H9 (cell line): ENCODE measurements around the gene ALAD. TPM values are rescaled to one million over a fixed set of nuclear protein-coding genes. Genes with fewer than 3 reads are reported as not detected.

Source experiments
- DNase-seq: peaks from one replicate; pipeline ENCODE4 v3.0.0-alpha.2; 2017
- H2AFZ ChIP-seq: one replicate; pipeline ENCODE4 v1.6.1; 2013; ENCODE audit warnings: mild to moderate bottlenecking, low read length, control low read depth, moderate library complexity
- H2AK5ac ChIP-seq: 2 replicates; pipeline ENCODE4 v1.6.1; 2013; ENCODE audit warnings: low read length, control low read depth, mixed read lengths; ENCODE audit not compliant: insufficient read length
- H2BK120ac ChIP-seq: one replicate; pipeline ENCODE4 v1.6.1; 2013; ENCODE audit warnings: low read depth, mild to moderate bottlenecking, low read length, control low read depth, inconsistent platforms; ENCODE audit not compliant: poor library complexity, severe bottlenecking
- H2BK12ac ChIP-seq: 2 replicates; pipeline ENCODE4 v1.6.1; 2013; ENCODE audit warnings: low read length, control low read depth, mixed read lengths, low read depth; ENCODE audit not compliant: insufficient read length
- H2BK15ac ChIP-seq: 2 replicates; pipeline ENCODE4 v1.6.1; 2013; ENCODE audit warnings: low read depth, low read length, control low read depth
- H2BK20ac ChIP-seq: one replicate; pipeline ENCODE4 v1.6.1; 2013; ENCODE audit warnings: low read depth, mild to moderate bottlenecking, low read length, control low read depth, inconsistent platforms; ENCODE audit not compliant: poor library complexity, severe bottlenecking
- H2BK5ac ChIP-seq: 2 replicates; pipeline ENCODE4 v1.6.1; 2013; ENCODE audit warnings: low read length, control low read depth, mixed read lengths; ENCODE audit not compliant: insufficient read length
- H3K14ac ChIP-seq: 2 replicates; pipeline ENCODE4 v1.6.1; 2013; ENCODE audit warnings: low read length, control low read depth; ENCODE audit not compliant: insufficient read depth
- H3K18ac ChIP-seq: 2 replicates; pipeline ENCODE4 v1.6.1; 2013; ENCODE audit warnings: low read depth, mild to moderate bottlenecking, mixed read lengths, low read length, control low read depth; ENCODE audit not compliant: insufficient read length
- H3K23ac ChIP-seq: 2 replicates; pipeline ENCODE4 v1.6.1; 2013; ENCODE audit warnings: low read length, control low read depth, mixed read lengths, low read depth; ENCODE audit not compliant: insufficient read length
- H3K23me2 ChIP-seq: 2 replicates; pipeline ENCODE4 v1.6.1; 2013; ENCODE audit warnings: low read depth, mild to moderate bottlenecking, mixed read lengths, low read length, control low read depth; ENCODE audit not compliant: insufficient read length, poor library complexity, severe bottlenecking
- H3K27ac ChIP-seq: 2 replicates; pipeline ENCODE4 v1.5.1; 2013; ENCODE audit warnings: low read length, control low read depth, mixed read lengths, low read depth; ENCODE audit not compliant: insufficient read length
- H3K27me3 ChIP-seq: 2 replicates; pipeline ENCODE4 v1.6.1; 2013; ENCODE audit warnings: low read length, control low read depth, inconsistent platforms; ENCODE audit not compliant: insufficient read depth
- H3K4ac ChIP-seq: 2 replicates; pipeline ENCODE4 v1.6.1; 2013; ENCODE audit warnings: low read depth, mild to moderate bottlenecking, control low read depth, inconsistent platforms, low read length, moderate library complexity
- H3K4me1 ChIP-seq: 2 replicates; pipeline ENCODE4 v1.6.1; 2013; ENCODE audit warnings: low read length, control low read depth, inconsistent platforms; ENCODE audit not compliant: insufficient read depth
- H3K4me2 ChIP-seq: 2 replicates; pipeline ENCODE4 v1.6.1; 2013; ENCODE audit warnings: low read length, control low read depth, mixed read lengths; ENCODE audit not compliant: insufficient read length, insufficient read depth
- H3K56ac ChIP-seq: 2 replicates; pipeline ENCODE4 v1.6.1; 2013; ENCODE audit warnings: low read depth, mild to moderate bottlenecking, mixed read lengths, low read length, control low read depth; ENCODE audit not compliant: insufficient read length
- H3K79me1 ChIP-seq: 2 replicates; pipeline ENCODE4 v1.6.1; 2013; ENCODE audit warnings: low read depth, mild to moderate bottlenecking, moderate library complexity, low read length, control low read depth, inconsistent platforms; ENCODE audit not compliant: insufficient read depth, poor library complexity, severe bottlenecking
- H3K79me2 ChIP-seq: 2 replicates; pipeline ENCODE4 v1.6.1; 2013; ENCODE audit warnings: low read length, control low read depth, inconsistent platforms; ENCODE audit not compliant: insufficient read depth
- H3K9ac ChIP-seq: 2 replicates; pipeline ENCODE4 v1.6.1; 2013; ENCODE audit warnings: low read length, control low read depth, mixed read lengths; ENCODE audit not compliant: insufficient read length; ENCODE audit errors: extremely low read depth
- H3K9me3 ChIP-seq: one replicate; pipeline ENCODE4 v1.6.1; 2013; ENCODE audit warnings: low read depth, low read length, inconsistent platforms; ENCODE audit not compliant: control insufficient read depth
- H3T11ph ChIP-seq: one replicate; pipeline ENCODE4 v1.6.1; 2013; ENCODE audit warnings: mild to moderate bottlenecking, low read length, control low read depth, inconsistent platforms
- H4K20me1 ChIP-seq: one replicate; pipeline ENCODE4 v1.6.1; 2013; ENCODE audit not compliant: control insufficient read depth, insufficient read length, insufficient read depth
- H4K5ac ChIP-seq: 2 replicates; pipeline ENCODE4 v1.6.1; 2013; ENCODE audit warnings: low read depth, mild to moderate bottlenecking, mixed read lengths, low read length, control low read depth; ENCODE audit not compliant: insufficient read length
- H4K8ac ChIP-seq: replicated peaks from 2 replicates; pipeline ENCODE4 v1.6.1; 2013; ENCODE audit warnings: low read length, control low read depth, mixed read lengths, low read depth; ENCODE audit not compliant: insufficient read length
- H4K91ac ChIP-seq: 2 replicates; pipeline ENCODE4 v1.6.1; 2013; ENCODE audit warnings: low read depth, mild to moderate bottlenecking, moderate library complexity, mixed read lengths, low read length, control low read depth; ENCODE audit not compliant: insufficient read length
- H3K27ac Mint-ChIP-seq, 3 experiments: 2 replicates in 2 of 3; 3 replicates in 1 of 3; pipeline ENCODE4 v1.8.0; 2020 to 2021; ENCODE audit warnings: mixed read lengths in 3 of 3, mild to moderate bottlenecking in 1 of 3, moderate library complexity in 1 of 3
- H3K27me3 Mint-ChIP-seq: 2 replicates; pipeline ENCODE4 v1.8.0; 2021; ENCODE audit warnings: low read depth, mild to moderate bottlenecking, moderate library complexity, mixed read lengths
- H3K36me3 Mint-ChIP-seq, 3 experiments: 2 replicates in 2 of 3; 3 replicates in 1 of 3; pipeline ENCODE4 v1.8.0; 2020 to 2021; ENCODE audit warnings: low read depth in 3 of 3, mixed read lengths in 3 of 3; ENCODE audit not compliant: insufficient read depth in 1 of 3
- H3K4me1 Mint-ChIP-seq, 2 experiments: 2 replicates each; pipeline ENCODE4 v1.8.0; 2020; ENCODE audit warnings: mixed read lengths in 2 of 2
- H3K4me3 Mint-ChIP-seq, 2 experiments: 2 replicates in 1 of 2; 3 replicates in 1 of 2; pipeline ENCODE4 v1.8.0; 2020 to 2021; ENCODE audit warnings: mild to moderate bottlenecking in 2 of 2, mixed read lengths in 2 of 2, moderate library complexity in 1 of 2
- H3K9me3 Mint-ChIP-seq, 2 experiments: 2 replicates in 1 of 2; 3 replicates in 1 of 2; pipeline ENCODE4 v1.8.0; 2020; ENCODE audit warnings: mild to moderate bottlenecking in 2 of 2, mixed read lengths in 2 of 2, moderate library complexity in 1 of 2
- CTCF ChIP-seq: fragments of 200-600 bp; sonication (generic); conservative IDR thresholded peaks from 3 replicates; pipeline ENCODE4 v1.8.0; 2021; ENCODE audit warnings: antibody characterized with exemption, mild to moderate bottlenecking
- WGBS: extraction: QIAGEN DNeasy Blood & Tissue Kit; methylation state at CpG from one replicate; pipeline ENCODE4 v1.1.7; 2013; ENCODE audit warnings: missing lambda C conversion rate, low lambda C conversion rate, mixed read lengths; ENCODE audit not compliant: insufficient read length; ENCODE audit errors: extremely low coverage; 5-methylcytosine and 5-hydroxymethylcytosine counted together
- total RNA-seq: library from RNA; stranded (reverse); gene quantifications from 2 replicates; pipeline ENCODE4 v1.2.1, GENCODE V29; 2021

The ALAD gene
- total RNA-seq, 1 experiment from 2014 or later: 13.2 TPM

DNA sequence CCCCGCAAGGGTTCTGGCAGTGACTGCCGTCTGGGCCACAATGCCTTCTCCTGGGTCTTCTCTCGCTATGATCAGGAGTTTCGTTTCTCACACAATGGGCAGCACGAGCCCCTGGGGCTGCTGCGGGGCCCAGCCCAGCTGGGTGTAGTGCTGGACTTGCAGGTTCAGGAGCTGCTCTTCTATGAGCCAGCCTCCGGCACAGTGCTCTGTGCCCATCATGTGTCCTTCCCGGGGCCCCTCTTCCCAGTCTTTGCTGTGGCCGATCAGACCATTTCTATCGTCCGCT lies 31.3 kb downstream of the ALAD start:
- H3K4me1 ChIP-seq: no peaks in the 10 kb centered on the region
- H2BK15ac ChIP-seq: no peak overlapping the region
- no peak overlapping the region for H3K18ac ChIP-seq
- no peak overlapping the region for H4K91ac ChIP-seq
- no peak overlapping the region for H2BK20ac ChIP-seq
- no peak overlapping the region for H2BK120ac ChIP-seq
- H3K27me3 ChIP-seq: no peaks in the 10 kb centered on the region
- H3K79me2 ChIP-seq: no peaks in the 10 kb centered on the region
- H3K23ac ChIP-seq: no peak overlapping the region
- H2BK12ac ChIP-seq: no peak overlapping the region
- no peak overlapping the region for H4K5ac ChIP-seq
- no peak overlapping the region for H2BK5ac ChIP-seq
- Mint-ChIP-seq H3K36me3 (peaks cover 0 to 24% (median 14%) of the 10 kb centered on the region in 3 experiments; a peak in 5 of 7 replicates), H3K27ac (no peak overlapping the region), H3K9me3 (no peaks in the 10 kb centered on the region), H3K4me3 (no peak overlapping the region), H3K4me1 (peaks cover 8 to 15% of the 10 kb centered on the region in 2 experiments), H3K27me3 (no peaks in the 10 kb centered on the region)
- H3T11ph ChIP-seq: no peak overlapping the region
- no peak for DNase-seq
- H3K14ac ChIP-seq: no peak overlapping the region
- no peaks in the 10 kb centered on the region for H3K79me1 ChIP-seq
- WGBS: no CpG with 5 or more reads among the region's 11 CpGs
- no peak overlapping the region for H3K56ac ChIP-seq
- no peak overlapping the region for H2AFZ ChIP-seq
- no peak overlapping the region for H3K9ac ChIP-seq
- no peak overlapping the region for H4K8ac ChIP-seq
- no peak overlapping the region for H3K4me2 ChIP-seq
- TF ChIP-seq CTCF: no peak
- H3K4ac ChIP-seq: no peak overlapping the region
- no peak overlapping the region for H2AK5ac ChIP-seq
- H4K20me1 ChIP-seq: no peaks in the 10 kb centered on the region
- H3K27ac ChIP-seq: no peak overlapping the region
- H3K9me3 ChIP-seq: no peaks in the 10 kb centered on the region
- peaks cover 3% of the 10 kb centered on the region for H3K23me2 ChIP-seq
